Measurements from ENCODE around the gene PLPP7. TPM values are rescaled to one million over a fixed set of nuclear protein-coding genes. Genes with fewer than 3 reads are reported as not detected.
A peak's percentile ranks its signal among the peaks of the same experiment; 100 is the strongest.
"Not testable (repeated sequence)": the region's sequence is repeated elsewhere in the genome, so short reads cannot be mapped to it uniquely, and the experiment has no call there.

PLPP7 gene
- total RNA-seq (100 to 1,000 TPM in 2 of 4 donors, 10 to 100 TPM in 2; 31.0 to 131 (median 94.5) TPM), polyA plus RNA-seq (100 to 1,000 TPM in 1 of 3 donors, 10 to 100 TPM in 2; 19.4 to 156 (median 90.5) TPM)
- long read RNA-seq, donor 1, transcript PLPP7-202 (2 exons, 2,095 nt), result major isoform, 22 of 34 reads
- long read RNA-seq, donor 1, partial matches to known transcripts, result 9 of 34 reads
- long read RNA-seq, donor 1, other reads (novel, unspliced or antisense), result 3 of 34 reads
- long read RNA-seq, donor 2, transcript PLPP7-201 (2 exons, 972 nt), result minor isoform, 10 of 282 reads
- long read RNA-seq, donor 2, transcript PLPP7-202 (2 exons, 2,095 nt), result major isoform, 210 of 282 reads
- long read RNA-seq, donor 2, partial matches to known transcripts, result 34 of 282 reads
- long read RNA-seq, donor 2, other reads (novel, unspliced or antisense), result 28 of 282 reads

DNA sequence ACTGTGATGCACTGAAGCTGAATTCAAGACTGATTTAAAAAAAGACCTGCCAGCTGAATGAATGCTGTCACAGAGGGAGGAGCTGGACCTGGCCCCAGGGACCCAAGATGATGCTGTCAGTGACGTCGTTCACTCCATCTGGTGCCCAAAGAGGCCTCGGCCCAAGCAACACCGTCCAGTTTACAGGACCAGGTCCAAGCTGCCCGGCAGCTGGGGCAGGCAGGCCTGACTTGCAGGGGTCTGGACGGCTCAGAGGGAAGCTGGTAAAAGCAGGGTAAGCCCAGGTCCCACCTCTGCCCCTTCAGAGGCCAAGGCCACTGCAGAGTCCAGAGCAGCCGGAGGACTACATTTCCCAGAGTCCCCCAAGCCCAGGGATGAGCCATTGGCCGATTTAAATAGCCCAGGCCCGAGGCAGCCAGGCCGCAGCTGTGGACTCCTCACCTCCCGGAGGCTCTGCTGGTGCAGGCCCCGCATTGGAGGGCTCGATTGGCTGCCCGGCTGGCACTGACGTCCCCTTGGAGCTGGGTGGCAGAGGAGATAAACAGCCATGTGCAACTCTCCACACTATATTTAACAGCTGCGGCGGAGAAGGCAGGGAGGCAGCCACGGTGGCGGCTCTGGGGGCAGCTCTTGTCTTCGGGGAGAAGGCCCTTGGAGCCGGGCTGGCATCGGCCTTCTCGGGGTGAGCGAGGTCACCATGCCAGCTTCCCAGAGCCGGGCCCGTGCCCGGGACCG, at the start of gene PLPP7:
PLPP7 (plus strand) TSS at position 423 of the 735 bp plus-strand sequence; CDS start at position 698, 275 bp downstream.
- H3K36me3 ChIP-seq (ENCODE audit: insufficient read depth in 1 of 2, low read depth in 1 of 2), result peaks cover 0 to 5% of the 10 kb centered on the region in 2 donors
- intact Hi-C loops (cut with DNase I), result no loop called here
- H3K9me3 ChIP-seq, result no peaks in the 10 kb centered on the region
- peak within 1 kb of the TSS; percentile 98 for H3K27ac ChIP-seq
- 11 to 22% (median 12%) methylated on average over 23 to 28 of the region's 28 CpGs for WGBS, 3 donors
- DNase-seq, result peak; percentile 88 to 96
- H3K27me3 ChIP-seq (ENCODE audit: insufficient read depth in 3 of 3, low read length in 2 of 3), result no peaks in the 10 kb centered on the region
- peak; percentile 83 to 89 (median 87) for ATAC-seq
- H3K4me3 ChIP-seq, result peak within 1 kb of the TSS; percentile 87
- TF ChIP-seq, protein P1, sequence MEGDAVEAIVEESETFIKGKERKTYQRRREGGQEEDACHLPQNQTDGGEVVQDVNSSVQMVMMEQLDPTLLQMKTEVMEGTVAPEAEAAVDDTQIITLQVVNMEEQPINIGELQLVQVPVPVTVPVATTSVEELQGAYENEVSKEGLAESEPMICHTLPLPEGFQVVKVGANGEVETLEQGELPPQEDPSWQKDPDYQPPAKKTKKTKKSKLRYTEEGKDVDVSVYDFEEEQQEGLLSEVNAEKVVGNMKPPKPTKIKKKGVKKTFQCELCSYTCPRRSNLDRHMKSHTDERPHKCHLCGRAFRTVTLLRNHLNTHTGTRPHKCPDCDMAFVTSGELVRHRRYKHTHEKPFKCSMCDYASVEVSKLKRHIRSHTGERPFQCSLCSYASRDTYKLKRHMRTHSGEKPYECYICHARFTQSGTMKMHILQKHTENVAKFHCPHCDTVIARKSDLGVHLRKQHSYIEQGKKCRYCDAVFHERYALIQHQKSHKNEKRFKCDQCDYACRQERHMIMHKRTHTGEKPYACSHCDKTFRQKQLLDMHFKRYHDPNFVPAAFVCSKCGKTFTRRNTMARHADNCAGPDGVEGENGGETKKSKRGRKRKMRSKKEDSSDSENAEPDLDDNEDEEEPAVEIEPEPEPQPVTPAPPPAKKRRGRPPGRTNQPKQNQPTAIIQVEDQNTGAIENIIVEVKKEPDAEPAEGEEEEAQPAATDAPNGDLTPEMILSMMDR (IDR thresholded peaks at IDR 0.05), result no peak
- peaks cover 57% of the 10 kb centered on the region for H3K4me1 ChIP-seq

GRCh38 chr9:131240047-131240921, 49.2 kb upstream of the PLPP7 start:
- DNase-seq (no peak), ATAC-seq (no peak)
- WGBS, 3 donors, result 76 to 79% (median 78%) methylated on average over 22 of the region's 22 CpGs
- intact Hi-C loops (cut with DNase I), result loop anchor here in 1 of 2 donors (10.0 kb wide), 1 partner anchor 95 kb away; no protein-coding TSS in a partner anchor
- no peak overlapping the region for H3K4me3 ChIP-seq
- H3K4me1 ChIP-seq, result peaks cover 23% of the 10 kb centered on the region
- no peak overlapping the region for H3K27ac ChIP-seq
- TF ChIP-seq, protein P1 (IDR thresholded peaks at IDR 0.05), result no peak
- no peaks in the 10 kb centered on the region for H3K27me3 ChIP-seq (ENCODE audit: insufficient read depth in 3 of 3, low read length in 2 of 3)
- no peaks in the 10 kb centered on the region for H3K36me3 ChIP-seq (ENCODE audit: insufficient read depth in 1 of 2, low read depth in 1 of 2)
- peaks cover 3% of the 10 kb centered on the region for H3K9me3 ChIP-seq

DNA sequence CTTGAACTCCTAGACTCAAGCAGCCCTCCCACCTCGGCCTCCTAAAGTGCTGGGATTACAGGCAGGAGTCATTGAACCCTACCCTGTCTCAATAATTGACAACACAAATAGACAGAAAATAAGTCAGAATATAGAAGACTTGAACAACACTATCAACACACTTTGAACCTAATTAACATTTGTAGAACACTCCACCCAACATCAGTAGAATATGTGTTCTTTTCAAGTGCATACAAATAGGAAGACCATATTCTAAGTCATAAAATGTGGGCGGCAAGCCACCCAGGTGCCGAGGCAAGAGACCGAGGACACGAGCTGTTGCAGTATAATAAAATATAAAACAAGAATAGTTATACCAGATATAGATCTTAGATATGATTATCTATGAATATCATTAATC, 45.2 kb upstream of the PLPP7 start:
- not testable (repeated sequence) for H3K27me3 ChIP-seq (ENCODE audit: insufficient read depth in 3 of 3, low read length in 2 of 3); H3K36me3 ChIP-seq (ENCODE audit: insufficient read depth in 1 of 2, low read depth in 1 of 2); H3K4me1 ChIP-seq; H3K9me3 ChIP-seq; ATAC-seq; H3K27ac ChIP-seq; H3K4me3 ChIP-seq; DNase-seq
- 95 to 98% (median 96%) methylated on average over 5 of the region's 5 CpGs for WGBS, 3 donors
- intact Hi-C loops (cut with DNase I), result loop anchor here in 1 of 2 donors (10.0 kb wide), 1 partner anchor 90 kb away; no protein-coding TSS in a partner anchor

- DNase-seq, result no peak
- 69 to 83% (median 80%) methylated on average over 4 of the region's 4 CpGs for WGBS, 3 donors
- Histone ChIP-seq H3K4me1 (no peaks in the 10 kb centered on the region), H3K36me3 (ENCODE audit: insufficient read depth in 1 of 2, low read depth in 1 of 2) (no peaks in the 10 kb centered on the region), H3K27ac (no peak overlapping the region), H3K27me3 (ENCODE audit: insufficient read depth in 3 of 3, low read length in 2 of 3) (no peaks in the 10 kb centered on the region), H3K4me3 (no peak overlapping the region), H3K9me3 (peaks cover 3% of the 10 kb centered on the region)
- no peak for ATAC-seq
- TF ChIP-seq, protein P1 (IDR thresholded peaks at IDR 0.05), result no peak
- intact Hi-C loops (cut with DNase I), result loop anchor here in 1 of 2 donors (10.0 kb wide), 1 partner anchor 88 kb away; no protein-coding TSS in a partner anchor
Observed at GRCh38 chr9:131246618-131247017, 42.9 kb upstream of the PLPP7 start.
